Dendritic cell treated with granulocyte-macrophage colony-stimulating factor and Interleukin-4, amounts not matched to agents 40 ng/mL and 50 ng/mL, for 4 days (primary cell): ENCODE data around the gene PDK4.

ENCODE experiments used
- H3K27ac Mint-ChIP-seq: one replicate; pipeline ENCODE4 v1.8.0; 2022; ENCODE audit warnings: mild to moderate bottlenecking, mixed read lengths
- H3K27me3 Mint-ChIP-seq: one replicate; pipeline ENCODE4 v1.8.0; 2022; ENCODE audit warnings: mild to moderate bottlenecking, mixed read lengths
- H3K36me3 Mint-ChIP-seq: one replicate; pipeline ENCODE4 v1.8.0; 2022; ENCODE audit warnings: low read depth, mixed read lengths
- H3K4me1 Mint-ChIP-seq: one replicate; pipeline ENCODE4 v1.8.0; 2022; ENCODE audit warnings: low read depth, mixed read lengths
- H3K4me3 Mint-ChIP-seq: one replicate; pipeline ENCODE4 v1.8.0; 2022; ENCODE audit warnings: mild to moderate bottlenecking, moderate library complexity, mixed read lengths
- H3K9me3 Mint-ChIP-seq: one replicate; pipeline ENCODE4 v1.8.0; 2022; ENCODE audit warnings: mixed read lengths
- intact Hi-C: fragments of 100-400 bp; cut with micrococcal nuclease; formaldehyde crosslinking; loops from one replicate; pipeline ENCODE4 v1.15.0; 2022

PDK4 gene

DNA sequence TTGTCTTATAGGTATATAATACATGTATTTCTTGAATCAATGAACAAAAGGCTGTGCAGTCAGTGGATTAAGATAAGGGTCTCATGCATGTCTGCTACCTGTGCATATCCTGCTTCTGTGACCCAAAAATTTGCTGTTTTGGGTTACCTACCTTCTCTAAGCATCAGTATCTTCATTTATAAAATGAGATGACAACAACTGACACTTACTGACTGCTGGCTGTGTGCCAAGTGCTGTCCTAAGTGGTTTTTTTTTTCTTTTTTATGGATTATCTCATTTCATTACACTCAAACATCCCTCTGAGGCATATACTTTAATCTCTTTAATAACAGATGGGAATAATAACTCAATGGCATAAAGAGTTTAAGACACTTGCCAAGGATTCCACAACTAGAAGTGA, 2.1 kb downstream of the PDK4 start:
- Mint-ChIP-seq H3K4me3 (no peak overlapping the region), H3K27me3 (no peaks in the 10 kb centered on the region), H3K9me3 (no peaks in the 10 kb centered on the region), H3K4me1 (peaks cover 20% of the 10 kb centered on the region), H3K36me3 (peaks cover 6% of the 10 kb centered on the region), H3K27ac (no peak overlapping the region)
- intact Hi-C loops, result no loop called here

DNA sequence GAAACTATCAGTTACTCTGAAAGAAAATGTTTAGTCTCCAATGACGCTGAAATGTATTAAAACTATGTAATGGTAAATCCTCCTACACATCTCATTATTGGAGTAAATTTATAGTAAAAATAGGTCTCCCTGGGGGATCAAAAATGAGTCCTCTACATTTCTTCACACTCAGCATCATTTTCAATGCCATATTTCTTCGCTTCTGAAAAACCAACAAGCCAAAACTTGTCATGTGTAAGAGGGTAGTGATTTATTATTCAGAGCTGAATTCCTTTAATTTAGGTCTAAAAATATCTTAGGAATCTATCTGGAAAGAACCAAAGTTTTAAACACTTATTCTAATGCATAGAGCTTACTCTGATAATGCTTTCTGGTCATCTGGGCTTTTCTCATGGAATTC, 3.0 kb downstream of the PDK4 start:
- no peak overlapping the region for H3K4me3 Mint-ChIP-seq
- H3K27me3 Mint-ChIP-seq, result no peaks in the 10 kb centered on the region
- no peaks in the 10 kb centered on the region for H3K9me3 Mint-ChIP-seq
- intact Hi-C loops, result no loop called here
- no peak overlapping the region for H3K27ac Mint-ChIP-seq
- peaks cover 20% of the 10 kb centered on the region for H3K4me1 Mint-ChIP-seq
- H3K36me3 Mint-ChIP-seq, result peaks cover 6% of the 10 kb centered on the region

DNA sequence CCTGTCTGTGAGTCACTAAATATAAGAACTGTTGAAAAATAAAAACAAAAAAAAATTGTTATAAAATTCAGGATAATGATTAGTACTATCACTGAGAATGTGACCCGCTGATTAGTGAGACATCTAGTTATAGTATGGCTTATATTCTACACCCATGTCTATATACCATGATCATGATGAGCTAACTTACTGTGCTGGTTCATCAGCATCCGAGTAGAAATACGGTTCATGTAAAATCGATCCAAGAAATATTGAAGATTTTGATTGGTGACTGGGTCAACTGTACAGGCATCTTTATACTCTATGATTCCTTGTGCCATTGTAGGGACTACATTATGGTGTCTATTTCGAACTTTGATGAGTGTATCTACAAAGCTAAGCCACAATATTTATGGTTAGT, 3.7 kb downstream of the PDK4 start:
- Mint-ChIP-seq H3K4me3 (no peak overlapping the region), H3K4me1 (peaks cover 20% of the 10 kb centered on the region), H3K27ac (no peak overlapping the region), H3K27me3 (no peaks in the 10 kb centered on the region), H3K9me3 (no peaks in the 10 kb centered on the region), H3K36me3 (peaks cover 6% of the 10 kb centered on the region)
- intact Hi-C loops, result no loop called here

DNA sequence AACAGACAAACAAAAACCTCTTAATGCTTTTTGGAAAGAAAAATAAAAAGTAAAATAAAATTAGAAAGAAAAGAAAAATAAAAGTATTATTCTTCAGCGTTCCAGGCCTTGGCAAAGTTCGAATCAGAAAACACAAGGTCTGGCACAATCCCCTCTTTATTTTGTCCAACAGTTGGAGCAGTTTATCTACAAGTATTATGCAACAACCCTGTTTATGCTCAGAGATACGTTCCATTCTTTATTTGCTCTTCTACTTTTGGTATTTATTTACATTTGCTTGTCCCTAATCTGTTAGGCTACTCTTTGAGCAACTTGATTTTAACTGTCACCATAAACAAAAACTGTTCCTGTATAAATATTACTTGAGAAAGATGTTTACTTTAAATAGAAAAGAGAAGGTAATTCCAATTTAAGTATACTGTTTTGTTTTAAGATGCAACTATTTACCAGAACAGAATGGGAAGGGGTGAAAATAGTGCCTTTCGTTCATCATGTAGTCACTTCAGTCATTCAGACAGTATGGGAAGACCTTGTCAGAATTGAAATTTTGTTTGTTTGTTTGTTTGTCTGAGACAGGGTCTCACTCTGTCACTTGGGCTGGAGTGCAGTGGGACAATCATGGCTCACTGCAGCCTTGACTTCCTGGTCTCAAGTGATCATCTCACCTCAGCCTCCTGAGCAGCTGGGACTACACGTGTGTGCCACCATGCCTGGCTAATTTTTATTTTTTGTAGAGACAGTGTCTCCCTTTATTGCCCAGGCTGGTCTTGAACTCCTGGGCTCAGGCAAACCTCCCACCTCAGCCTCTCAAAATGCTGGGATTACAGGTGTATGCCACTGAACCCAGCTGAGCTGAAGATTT, 5.7 kb downstream of the PDK4 start:
- H3K27me3 Mint-ChIP-seq, result no peaks in the 10 kb centered on the region
- peaks cover 5% of the 10 kb centered on the region for H3K36me3 Mint-ChIP-seq
- H3K4me3 Mint-ChIP-seq, result no peak overlapping the region
- intact Hi-C loops, result no loop called here
- H3K4me1 Mint-ChIP-seq, result peaks cover 11% of the 10 kb centered on the region
- H3K27ac Mint-ChIP-seq, result no peak overlapping the region
- H3K9me3 Mint-ChIP-seq, result no peaks in the 10 kb centered on the region

DNA sequence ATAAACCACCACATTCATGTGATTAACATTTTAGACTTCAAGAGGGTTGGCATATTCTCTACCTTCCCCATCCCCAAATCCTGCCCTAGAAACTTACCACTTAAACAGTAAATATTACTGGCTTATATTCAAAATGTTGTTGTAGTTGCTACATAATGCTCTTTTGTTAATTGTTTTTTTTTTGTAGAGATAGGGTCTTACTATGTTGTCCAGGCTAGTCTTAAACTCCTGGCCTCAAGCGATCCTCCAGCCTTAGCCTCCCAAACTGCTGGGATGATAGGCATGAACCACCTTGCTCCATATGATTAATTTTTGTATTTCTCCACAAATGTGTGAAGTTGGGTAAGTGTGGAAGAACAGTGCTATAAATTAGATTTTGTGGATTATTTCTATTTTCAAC, 6.5 kb downstream of the PDK4 start:
- Mint-ChIP-seq H3K27ac (no peak overlapping the region), H3K9me3 (no peaks in the 10 kb centered on the region), H3K27me3 (no peaks in the 10 kb centered on the region), H3K4me3 (no peak overlapping the region), H3K36me3 (peaks cover 10% of the 10 kb centered on the region), H3K4me1 (peaks cover 5% of the 10 kb centered on the region)
- intact Hi-C loops, result loop anchor here (5.0 kb wide), 1 partner anchor 38 kb away; no protein-coding TSS in a partner anchor

DNA sequence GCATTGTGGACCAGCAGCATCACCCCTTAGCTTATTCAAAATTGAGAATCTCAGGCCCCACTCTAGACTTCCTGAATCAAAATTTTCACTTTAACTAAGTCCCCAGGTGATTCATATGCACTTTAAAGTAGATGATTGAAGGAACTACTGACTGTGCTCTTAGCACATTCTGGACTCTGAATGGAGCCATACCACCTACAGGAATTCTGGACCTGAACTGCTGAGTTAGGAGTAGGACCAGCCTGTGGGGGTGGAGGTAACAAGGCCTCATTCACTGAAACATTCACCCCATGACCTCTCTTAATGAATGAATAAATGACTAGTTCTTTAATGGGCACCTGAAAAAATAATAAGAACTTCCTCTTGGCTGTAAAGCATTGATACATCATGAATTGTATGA, 7.3 kb downstream of the PDK4 start:
- H3K9me3 Mint-ChIP-seq, result no peaks in the 10 kb centered on the region
- intact Hi-C loops, result loop anchor here (5.0 kb wide), 1 partner anchor 38 kb away; no protein-coding TSS in a partner anchor
- H3K27me3 Mint-ChIP-seq, result no peaks in the 10 kb centered on the region
- peaks cover 15% of the 10 kb centered on the region for H3K36me3 Mint-ChIP-seq
- H3K27ac Mint-ChIP-seq, result no peak overlapping the region
- no peak overlapping the region for H3K4me3 Mint-ChIP-seq
- H3K4me1 Mint-ChIP-seq, result peaks cover 9% of the 10 kb centered on the region

DNA sequence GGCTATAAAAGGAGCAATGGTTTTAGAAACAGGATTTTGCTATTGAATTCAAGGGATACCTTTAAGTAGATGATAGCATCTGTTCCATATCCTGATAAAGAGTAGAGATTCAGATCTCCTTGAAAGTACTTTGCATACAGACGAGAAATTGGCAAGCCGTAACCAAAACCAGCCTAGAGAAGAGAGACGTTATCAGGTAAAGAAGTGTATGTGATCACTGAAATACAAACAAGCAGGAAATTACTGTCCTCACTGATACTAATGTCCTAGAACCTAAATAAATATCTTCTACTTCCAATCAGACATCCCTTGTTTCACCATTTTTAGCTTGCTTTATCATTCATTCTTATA, 9.4 kb downstream of the PDK4 start:
- H3K27me3 Mint-ChIP-seq, result no peaks in the 10 kb centered on the region
- no peaks in the 10 kb centered on the region for H3K9me3 Mint-ChIP-seq
- no peak overlapping the region for H3K27ac Mint-ChIP-seq
- H3K4me1 Mint-ChIP-seq, result peaks cover 10% of the 10 kb centered on the region
- intact Hi-C loops, result loop anchor here (5.0 kb wide), 1 partner anchor 40 kb away; no protein-coding TSS in a partner anchor
- peaks cover 17% of the 10 kb centered on the region for H3K36me3 Mint-ChIP-seq
- H3K4me3 Mint-ChIP-seq, result no peak overlapping the region

DNA sequence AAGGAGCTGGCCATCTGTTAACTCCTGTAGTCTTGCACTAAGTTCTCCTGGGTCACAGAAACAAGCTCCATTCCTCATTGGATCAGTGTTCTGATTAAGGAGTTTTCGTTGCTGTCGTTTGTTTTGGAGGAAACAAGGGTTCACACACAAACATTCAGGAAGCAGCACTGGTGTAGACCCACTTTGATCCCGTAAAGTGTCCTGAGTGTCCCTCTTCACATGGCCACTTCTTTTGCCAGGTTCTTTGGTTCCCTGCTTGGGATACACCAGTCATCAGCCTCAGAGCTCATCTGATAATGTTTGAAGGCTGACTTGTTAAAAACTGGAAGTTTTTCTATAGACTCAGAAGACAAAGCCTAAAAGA, 10.9 kb downstream of the PDK4 start:
- H3K9me3 Mint-ChIP-seq, result no peaks in the 10 kb centered on the region

DNA sequence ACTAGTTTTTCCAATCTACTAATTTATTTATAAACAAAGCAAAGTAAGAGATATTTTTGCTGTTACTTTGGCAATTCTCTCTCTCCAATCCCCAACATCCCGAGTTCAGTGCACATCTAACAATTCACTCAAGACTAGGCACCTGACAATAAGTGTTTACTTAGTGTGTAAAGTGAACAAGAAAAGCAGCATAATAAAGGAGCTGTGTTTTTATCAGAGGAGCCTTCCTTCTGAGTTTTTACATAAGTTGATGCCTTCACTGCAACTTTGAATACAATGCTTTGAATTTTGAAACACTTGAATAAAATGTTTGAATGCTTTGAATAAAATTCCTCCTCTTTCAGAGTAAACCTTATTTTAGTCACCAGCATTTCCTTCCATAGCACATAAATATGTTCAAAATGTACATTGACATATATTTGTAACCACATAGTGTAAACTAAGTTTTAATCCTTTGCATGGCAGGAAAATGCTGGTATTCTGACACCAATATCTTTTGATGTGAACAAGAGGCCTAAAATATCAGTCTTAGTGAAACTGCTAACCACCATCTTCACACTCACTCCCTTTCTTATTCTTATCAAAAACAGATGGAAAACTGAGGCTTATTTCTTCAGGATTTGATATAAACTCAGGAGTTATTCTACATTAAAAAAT, 11.4 kb downstream of the PDK4 start:
- H3K9me3 Mint-ChIP-seq, result no peaks in the 10 kb centered on the region
- no peak overlapping the region for H3K4me3 Mint-ChIP-seq
- peaks cover 5% of the 10 kb centered on the region for H3K4me1 Mint-ChIP-seq
- no peaks in the 10 kb centered on the region for H3K27me3 Mint-ChIP-seq
- intact Hi-C loops, result loop anchor here (5.0 kb wide), 1 partner anchor 42 kb away; no protein-coding TSS in a partner anchor
- H3K27ac Mint-ChIP-seq, result no peak overlapping the region
- H3K36me3 Mint-ChIP-seq, result peaks cover 17% of the 10 kb centered on the region

More for the DNA sequence above, 10.9 kb downstream of the PDK4 start:
- Mint-ChIP-seq H3K36me3 (peaks cover 17% of the 10 kb centered on the region), H3K4me1 (peaks cover 5% of the 10 kb centered on the region), H3K27ac (no peak overlapping the region), H3K27me3 (no peaks in the 10 kb centered on the region), H3K4me3 (no peak overlapping the region)
- intact Hi-C loops, result loop anchor here (5.0 kb wide), 1 partner anchor 42 kb away; no protein-coding TSS in a partner anchor

DNA sequence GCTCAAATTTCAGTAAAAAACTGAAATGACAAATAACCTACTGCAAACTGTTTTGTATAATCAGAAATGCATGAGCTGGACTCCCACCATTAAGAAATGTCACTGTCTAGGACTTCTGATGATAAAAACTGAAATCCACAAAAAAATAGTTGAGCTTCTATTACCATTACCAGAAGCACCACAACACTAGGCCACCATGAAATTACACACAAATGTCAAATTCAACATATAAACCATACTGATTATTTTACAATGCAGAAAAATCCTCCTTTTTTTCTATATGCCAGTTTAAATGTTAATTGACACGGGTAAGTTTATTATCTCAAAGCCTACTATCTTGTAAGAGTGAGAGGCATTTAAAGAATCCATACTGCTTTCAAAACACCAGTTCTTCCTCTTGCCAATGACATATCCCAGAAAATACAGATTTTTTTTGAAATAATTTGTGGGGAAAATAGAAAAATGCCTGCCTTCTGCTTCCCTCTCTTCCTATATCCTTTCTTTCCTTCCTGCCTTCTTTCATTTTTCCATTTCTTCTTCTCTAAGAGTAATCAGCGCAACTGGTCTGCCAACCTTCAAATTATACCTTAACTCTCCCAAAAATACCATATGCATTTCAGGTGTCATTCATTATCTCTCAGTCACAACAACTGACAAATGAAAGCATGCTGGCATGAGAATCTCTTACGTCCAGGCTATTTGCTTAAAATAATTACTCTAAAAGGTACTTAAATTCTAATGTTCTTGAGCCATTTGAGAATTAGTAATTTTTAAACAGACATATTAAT, 12.3 kb downstream of the PDK4 start:
- Mint-ChIP-seq H3K27ac (no peak overlapping the region), H3K27me3 (no peaks in the 10 kb centered on the region), H3K4me1 (peaks cover 5% of the 10 kb centered on the region), H3K9me3 (no peaks in the 10 kb centered on the region), H3K36me3 (peaks cover 17% of the 10 kb centered on the region), H3K4me3 (no peak overlapping the region)
- intact Hi-C loops, result no loop called here

DNA sequence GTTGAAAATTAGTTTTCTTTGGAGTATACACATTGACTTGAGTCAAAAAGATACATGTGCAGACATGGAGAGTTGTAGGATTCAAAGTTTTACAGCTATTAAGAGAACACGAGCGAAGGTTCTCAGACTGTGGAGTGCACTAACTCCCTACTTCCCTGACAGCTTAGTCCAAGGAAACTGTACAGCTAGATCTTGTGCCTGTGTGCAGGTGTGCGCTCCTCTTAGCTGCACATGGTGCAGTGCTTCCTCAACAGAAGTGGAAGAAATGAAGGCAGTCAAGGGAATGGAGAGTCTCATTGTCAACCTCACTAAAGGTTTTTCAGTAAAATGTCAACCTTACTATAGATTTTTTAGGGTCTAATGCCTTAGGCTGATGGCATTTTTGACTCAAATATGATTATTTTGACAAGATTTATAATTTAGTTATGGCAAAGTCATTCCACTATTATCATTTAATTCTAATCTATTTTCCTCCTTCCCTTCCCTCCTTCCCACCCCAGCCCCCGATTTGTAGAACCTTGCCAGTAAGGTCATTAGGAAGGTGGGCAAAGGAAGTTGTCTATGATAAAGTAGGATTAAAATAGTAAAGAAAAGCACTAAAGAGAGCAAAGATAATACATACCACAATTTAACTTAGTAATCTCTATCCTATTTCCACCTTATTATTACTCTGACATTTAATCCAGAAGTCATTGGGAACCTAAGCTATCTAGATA, 13.6 kb downstream of the PDK4 start:
- Mint-ChIP-seq H3K4me1 (peaks cover 5% of the 10 kb centered on the region), H3K27me3 (no peaks in the 10 kb centered on the region), H3K27ac (no peak overlapping the region)

DNA sequence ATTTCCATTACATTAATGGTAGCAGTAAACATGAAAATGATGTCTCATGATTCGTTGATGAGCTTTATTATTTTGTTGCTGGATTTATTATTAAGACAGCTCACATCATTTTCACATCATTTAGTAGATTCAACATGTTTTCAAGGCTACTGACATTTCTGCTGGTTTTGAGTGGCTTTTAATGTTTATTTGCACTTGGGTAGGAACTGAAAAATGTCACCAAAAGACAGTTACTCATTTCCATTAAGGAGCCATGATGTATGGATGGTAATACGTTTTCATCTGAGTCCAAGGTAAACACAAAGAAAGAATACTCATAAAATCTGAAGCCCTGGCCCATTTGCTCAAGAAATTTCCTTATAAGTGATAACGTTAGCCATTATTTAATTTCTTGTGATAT, 14.8 kb downstream of the PDK4 start:
- H3K4me3 Mint-ChIP-seq, result no peak overlapping the region
- H3K36me3 Mint-ChIP-seq, result peaks cover 11% of the 10 kb centered on the region
- no peaks in the 10 kb centered on the region for H3K27me3 Mint-ChIP-seq
- H3K9me3 Mint-ChIP-seq, result no peaks in the 10 kb centered on the region
- peaks cover 5% of the 10 kb centered on the region for H3K4me1 Mint-ChIP-seq
- no peak overlapping the region for H3K27ac Mint-ChIP-seq
- intact Hi-C loops, result no loop called here

More for the DNA sequence above, 13.6 kb downstream of the PDK4 start:
- intact Hi-C loops, result no loop called here
- no peak overlapping the region for H3K4me3 Mint-ChIP-seq
- peaks cover 17% of the 10 kb centered on the region for H3K36me3 Mint-ChIP-seq
- no peaks in the 10 kb centered on the region for H3K9me3 Mint-ChIP-seq

DNA sequence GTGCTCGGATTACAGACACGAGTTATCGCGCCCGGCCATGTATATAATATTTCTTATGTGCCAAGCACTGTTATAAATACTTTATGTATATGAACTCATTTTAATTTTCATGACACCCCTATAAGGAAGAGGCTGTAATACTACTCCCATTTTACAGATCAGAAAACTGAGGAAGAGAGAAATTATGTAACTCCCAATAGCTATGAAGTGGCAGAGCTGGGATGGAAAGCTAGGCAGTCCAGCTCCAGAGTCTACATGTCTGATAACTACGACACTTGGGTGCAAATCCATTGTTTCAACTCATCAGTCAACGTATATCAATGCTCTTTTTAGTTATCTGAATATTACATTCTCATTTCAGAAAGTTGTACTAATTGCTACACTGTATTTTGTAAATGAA, 17.0 kb downstream of the PDK4 start:
- Mint-ChIP-seq H3K27me3 (no peaks in the 10 kb centered on the region), H3K4me1 (peaks cover 4% of the 10 kb centered on the region), H3K36me3 (peaks cover 5% of the 10 kb centered on the region), H3K27ac (no peak overlapping the region), H3K4me3 (no peak overlapping the region), H3K9me3 (no peaks in the 10 kb centered on the region)
- intact Hi-C loops, result no loop called here
